Kidney capillary endothelial cell (primary cell): ENCODE results near the gene COPS6.
A peak's percentile ranks its signal among the peaks of the same experiment; 100 is the strongest.

ENCODE experiments used
- DNase-seq: peaks from one replicate; pipeline ENCODE4 v3.0.0-alpha.2; 2018; ENCODE audit warnings: low spot score

The COPS6 gene

GRCh38 chr7:100080907-100081534 lies 7.7 kb upstream of the COPS6 start:
- DNase-seq: no peak

- DNase-seq: peak; percentile 97
Observed at GRCh38 chr7:100081535-100082102, 7.2 kb upstream of the COPS6 start, which contains the start of gene ZNF3. TSS of gene ZNF3 (minus strand) at chr7:100081723. CDS start at chr7:100077357, 4,366 bp downstream.

GRCh38 chr7:100082978-100083377 lies 5.8 kb upstream of the COPS6 start:
- DNase-seq: no peak

- no peak for DNase-seq
Observed at GRCh38 chr7:100085515-100085914, 3.3 kb upstream of the COPS6 start.

- DNase-seq: peak; percentile 99
Observed at GRCh38 chr7:100087055-100087750, 1.6 kb upstream of the COPS6 start.

- no peak for DNase-seq
Observed at GRCh38 chr7:100088095-100088620, 611 bp upstream of the COPS6 start.

- no peak for DNase-seq
Observed at GRCh38 chr7:100089458-100090196, 858 bp downstream of the COPS6 start.

- DNase-seq: no peak
Observed at GRCh38 chr7:100090527-100091410, 2.0 kb downstream of the COPS6 start.

GRCh38 chr7:100091411-100092181 lies 2.8 kb downstream of the COPS6 start:
- DNase-seq: no peak

- no peak for DNase-seq
Observed at GRCh38 chr7:100093054-100093453, 4.3 kb downstream of the COPS6 start.

- DNase-seq: no peak
Observed at GRCh38 chr7:100093498-100093897, 4.7 kb downstream of the COPS6 start.

GRCh38 chr7:100093925-100094486 lies 5.2 kb downstream of the COPS6 start:
- no peak for DNase-seq

GRCh38 chr7:100095289-100095688 lies 6.5 kb downstream of the COPS6 start:
- no peak for DNase-seq

- no peak for DNase-seq
Observed at GRCh38 chr7:100095704-100096103, 6.9 kb downstream of the COPS6 start.

- no peak for DNase-seq
Observed at GRCh38 chr7:100098913-100099312, 10.1 kb downstream of the COPS6 start.

GRCh38 chr7:100099452-100099851 lies 10.7 kb downstream of the COPS6 start:
- DNase-seq: no peak

- DNase-seq: peak; percentile 90
Observed at GRCh38 chr7:100100420-100101015, 11.7 kb downstream of the COPS6 start.

GRCh38 chr7:100101016-100101862 lies 12.5 kb downstream of the COPS6 start, which contains the start of the genes AP4M1 and MCM7:
TSS of gene AP4M1 (plus strand) at chr7:100101643. CDS start at chr7:100101715, 72 bp downstream.
TSS of gene MCM7 (minus strand) at chr7:100101397. CDS start at chr7:100101294, 103 bp downstream.
- peak; percentile 97 for DNase-seq
